GM19043 (cell line): ENCODE results near the gene FGF9.

ENCODE experiments used
- ATAC-seq: cut with Tn5 transposase; IDR thresholded peaks from one replicate; pipeline ENCODE4 v1.9.1; 2021; ENCODE audit warnings: low read depth; ENCODE audit not compliant: unreplicated experiment

FGF9 gene

DNA sequence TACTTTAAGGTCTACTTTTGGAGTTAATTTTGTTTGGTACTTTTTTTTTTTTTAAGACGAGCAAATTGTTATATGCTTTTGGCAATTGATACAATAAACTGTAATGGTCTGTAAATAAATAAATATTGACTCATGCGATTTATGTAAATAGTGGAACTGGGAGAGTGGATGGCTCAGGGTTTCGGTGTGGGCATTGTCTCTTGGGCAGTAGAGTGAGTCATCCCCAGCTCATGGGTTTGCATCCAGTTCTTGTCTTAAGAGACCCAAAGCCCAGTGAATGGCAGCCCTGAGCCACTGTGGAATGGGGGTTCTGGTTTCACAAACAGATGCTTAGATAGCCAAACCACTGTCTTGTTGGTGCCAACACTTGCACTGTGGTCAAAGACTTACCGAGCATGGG lies 33.0 kb downstream of the FGF9 start:
- no peak for ATAC-seq

DNA sequence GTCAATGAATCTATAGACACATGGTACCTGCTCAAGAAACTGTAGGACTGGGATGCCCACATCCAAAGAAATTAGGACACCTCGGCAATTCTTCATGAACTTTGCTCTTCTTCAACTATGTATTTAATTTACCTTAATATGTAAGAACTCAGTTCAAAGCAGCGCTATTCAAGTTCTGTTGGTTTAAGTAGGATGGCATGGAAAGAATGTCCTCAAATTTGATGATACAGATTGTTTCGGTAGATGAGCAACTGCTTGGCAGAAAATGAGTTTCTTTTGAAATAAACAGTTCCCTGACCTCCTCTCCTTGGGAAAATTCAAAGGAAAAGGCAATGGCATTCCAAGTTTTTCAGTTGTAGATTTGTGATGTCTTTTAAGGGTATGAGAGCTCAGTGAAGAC lies 36.7 kb downstream of the FGF9 start:
- ATAC-seq = no peak

DNA sequence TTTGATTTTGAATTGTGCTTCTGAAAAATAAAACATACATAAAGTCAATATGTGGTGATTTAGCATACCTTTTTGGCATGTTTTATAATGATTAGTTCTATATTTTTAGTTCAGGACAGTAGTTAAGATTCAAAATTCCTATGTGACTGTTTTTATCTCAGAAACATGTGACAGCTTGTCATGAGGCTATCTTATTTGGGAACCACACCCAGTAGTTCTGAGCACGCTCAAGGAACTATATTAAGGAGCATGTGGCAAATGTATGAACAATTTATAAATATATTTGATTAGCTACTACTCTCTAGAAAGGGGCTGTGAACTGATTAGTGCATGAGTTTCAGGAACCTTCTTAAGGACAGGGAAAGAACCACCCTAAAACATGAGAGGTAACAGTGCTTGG lies 38.8 kb downstream of the FGF9 start:
- ATAC-seq = no peak

DNA sequence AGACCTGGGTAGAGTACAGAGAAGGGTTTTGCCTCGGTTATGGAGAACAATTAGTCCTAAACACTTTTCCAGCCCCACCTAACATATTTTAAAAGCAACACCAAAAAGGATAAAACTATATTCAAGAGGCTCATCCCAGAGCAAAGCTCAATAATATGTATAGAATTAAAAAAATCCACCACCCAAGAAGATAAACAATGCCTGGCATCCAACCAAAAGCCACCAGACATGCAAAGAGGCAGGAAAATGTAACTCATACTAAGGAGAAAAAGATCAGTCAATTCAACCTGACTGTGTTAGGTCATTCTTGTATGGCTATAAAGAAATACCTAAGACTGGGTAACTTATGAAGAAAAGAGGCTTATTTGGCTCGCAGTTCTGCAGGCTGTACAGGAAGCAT lies 39.3 kb downstream of the FGF9 start:
- ATAC-seq = no peak

DNA sequence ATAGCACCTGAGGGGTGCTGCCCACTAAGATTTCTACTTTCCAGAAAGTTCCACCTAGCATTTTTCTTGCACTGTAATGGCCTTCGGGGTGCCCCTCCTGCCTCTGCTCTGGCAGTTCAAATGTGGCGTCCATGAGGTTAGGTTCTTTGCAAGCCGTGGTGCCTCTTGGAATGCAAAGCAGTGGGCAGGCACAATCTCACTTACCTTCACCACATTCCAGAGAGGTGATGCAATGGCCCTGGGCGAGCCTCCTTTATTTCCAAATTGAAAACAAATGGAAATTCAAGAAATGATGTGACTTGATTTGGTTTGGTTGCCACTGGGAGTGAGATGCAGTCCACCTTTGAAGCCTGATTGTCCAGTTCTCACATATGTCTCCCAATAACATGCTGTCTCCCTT lies 46.9 kb downstream of the FGF9 start:
- no peak for ATAC-seq

GRCh38 chr13:21719463-21719862 lies 48.6 kb downstream of the FGF9 start:
- no peak for ATAC-seq

DNA sequence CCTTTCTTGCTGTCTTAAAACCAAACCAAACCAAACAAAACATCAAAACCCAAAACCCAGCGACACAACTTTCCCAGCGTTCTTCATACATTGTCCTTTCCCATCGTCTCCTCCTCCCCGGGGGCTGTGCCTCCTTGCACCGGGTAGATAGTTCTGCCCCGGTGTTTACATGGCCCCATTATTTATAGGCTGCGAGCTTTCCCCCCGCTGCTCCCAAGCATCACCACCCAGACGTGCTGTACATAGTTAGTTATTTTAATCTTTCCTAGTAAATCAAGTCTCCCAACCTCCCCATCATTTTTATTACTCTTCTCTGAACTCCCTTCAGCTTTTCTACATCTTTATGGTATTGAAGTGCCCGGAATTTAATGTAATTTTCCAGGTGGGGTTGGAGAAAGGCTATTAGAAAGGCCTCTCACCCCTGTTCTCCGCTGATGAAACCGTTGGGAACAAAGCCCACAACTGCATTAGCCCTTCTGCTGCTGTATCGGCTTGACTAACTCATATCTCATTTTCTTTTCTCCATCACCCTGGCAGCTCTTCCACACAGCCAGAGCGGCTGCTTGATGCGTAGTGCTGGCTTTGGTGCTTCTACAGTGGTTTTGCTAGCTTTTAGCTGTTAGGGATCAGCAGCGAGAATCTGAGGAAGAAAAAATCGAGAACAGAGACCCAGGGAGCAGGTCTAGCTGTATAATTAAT lies 53.1 kb downstream of the FGF9 start:
- no peak for ATAC-seq

GRCh38 chr13:21730186-21730880 lies 59.5 kb downstream of the FGF9 start:
- ATAC-seq = no peak

- ATAC-seq = no peak
Measured at GRCh38 chr13:21733475-21734263, 62.8 kb downstream of the FGF9 start.

DNA sequence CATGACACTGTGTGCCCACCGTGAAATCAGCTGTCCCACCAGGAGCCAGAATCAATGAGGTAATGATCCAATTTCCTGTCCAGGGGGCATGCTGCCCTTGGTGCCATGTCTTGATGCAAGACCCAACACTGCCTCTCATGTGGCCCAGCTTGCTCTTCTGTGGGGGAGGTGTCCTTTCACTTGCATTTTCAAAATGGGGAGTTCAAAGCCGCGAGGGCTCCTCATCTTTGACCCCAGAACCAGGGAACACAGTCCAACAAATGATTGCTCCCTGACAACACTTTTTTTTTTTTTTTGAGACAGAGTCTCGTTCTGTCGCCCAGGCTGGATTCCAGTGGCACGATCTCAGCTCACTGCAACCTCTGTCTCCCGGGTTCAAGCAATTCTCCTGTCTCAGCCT lies 64.1 kb downstream of the FGF9 start:
- no peak for ATAC-seq

GRCh38 chr13:21735701-21736401 lies 65.0 kb downstream of the FGF9 start:
- no peak for ATAC-seq

- ATAC-seq = no peak
Measured at GRCh38 chr13:21736926-21737325, 66.1 kb downstream of the FGF9 start.

GRCh38 chr13:21738630-21739029 lies 67.8 kb downstream of the FGF9 start:
- ATAC-seq = no peak

GRCh38 chr13:21739771-21740170 lies 68.9 kb downstream of the FGF9 start:
- no peak for ATAC-seq

GRCh38 chr13:21741396-21741979 lies 70.6 kb downstream of the FGF9 start:
- no peak for ATAC-seq

DNA sequence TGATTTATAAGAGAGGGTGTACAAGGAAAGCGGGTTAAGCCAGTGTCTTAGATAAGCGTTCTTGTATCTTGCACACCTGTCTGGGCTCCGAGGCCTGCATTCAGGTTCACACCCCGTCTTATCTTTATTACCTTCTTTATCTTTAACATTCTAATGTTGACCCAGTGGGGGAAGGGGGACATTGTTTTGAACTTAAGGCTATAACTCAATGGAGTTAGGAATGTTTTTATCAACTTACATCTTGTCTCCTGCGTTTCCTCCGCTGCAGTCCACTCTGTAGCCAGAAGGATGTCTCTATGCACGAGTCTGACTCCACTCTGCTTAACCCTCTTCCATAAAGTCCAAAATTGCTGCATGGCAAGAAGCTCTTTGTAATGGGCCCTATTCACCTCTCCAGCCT lies 71.2 kb downstream of the FGF9 start:
- no peak for ATAC-seq

- no peak for ATAC-seq
Measured at GRCh38 chr13:21744149-21744548, 73.3 kb downstream of the FGF9 start.

- no peak for ATAC-seq
Measured at GRCh38 chr13:21745307-21745706, 74.4 kb downstream of the FGF9 start.

DNA sequence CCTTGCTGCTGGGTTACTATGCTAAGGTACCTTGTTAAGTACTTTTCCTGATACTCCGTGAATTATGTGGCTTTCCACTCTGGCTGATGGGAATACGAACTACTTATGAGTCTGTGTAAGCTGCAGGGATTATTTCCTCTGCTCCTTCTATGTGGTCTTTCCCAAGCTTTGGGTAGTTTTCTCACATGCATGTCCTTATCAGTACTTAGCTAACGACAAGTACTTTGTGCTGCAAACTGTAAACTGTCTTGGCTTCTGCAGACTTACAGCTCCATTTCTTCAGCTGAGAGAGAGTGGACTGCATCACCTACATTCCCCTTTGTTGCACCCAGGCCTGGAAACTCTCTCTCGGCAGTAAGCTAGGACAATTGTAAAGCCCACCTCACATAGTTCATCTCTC lies 76.6 kb downstream of the FGF9 start:
- ATAC-seq = no peak

- no peak for ATAC-seq
Measured at GRCh38 chr13:21748166-21748565, 77.3 kb downstream of the FGF9 start.

DNA sequence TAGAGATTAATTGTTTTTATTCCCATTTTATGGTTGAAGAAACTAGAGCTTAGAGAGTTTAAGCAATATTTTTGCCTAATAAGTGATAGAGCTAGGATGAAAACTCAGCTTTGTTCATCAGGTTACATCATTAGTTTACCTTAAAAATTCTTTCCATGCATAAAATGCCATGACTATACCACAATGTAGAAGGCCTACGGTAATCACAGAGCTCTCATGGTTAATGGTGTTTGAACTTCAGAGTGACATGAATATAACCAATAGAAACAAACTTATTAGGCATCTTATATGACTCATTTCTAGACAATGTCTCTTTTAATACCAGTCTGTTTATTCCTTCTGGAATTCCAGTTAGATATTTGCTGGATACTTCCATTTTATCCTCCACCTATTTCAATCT lies 78.5 kb downstream of the FGF9 start:
- no peak for ATAC-seq
